SH-SY5Y (cell line): Measurements from ENCODE around the gene NXT2.

Experiments used
- GATA2 ChIP-seq: IDR thresholded peaks from 2 replicates; pipeline ENCODE4 v1.6.1; 2011; ENCODE audit warnings: mild to moderate bottlenecking, low read depth, low read length
- GATA3 ChIP-seq: IDR thresholded peaks from 2 replicates; pipeline ENCODE4 v1.6.1; 2011; ENCODE audit warnings: low read depth, mild to moderate bottlenecking, low read length, moderate library complexity

DNA sequence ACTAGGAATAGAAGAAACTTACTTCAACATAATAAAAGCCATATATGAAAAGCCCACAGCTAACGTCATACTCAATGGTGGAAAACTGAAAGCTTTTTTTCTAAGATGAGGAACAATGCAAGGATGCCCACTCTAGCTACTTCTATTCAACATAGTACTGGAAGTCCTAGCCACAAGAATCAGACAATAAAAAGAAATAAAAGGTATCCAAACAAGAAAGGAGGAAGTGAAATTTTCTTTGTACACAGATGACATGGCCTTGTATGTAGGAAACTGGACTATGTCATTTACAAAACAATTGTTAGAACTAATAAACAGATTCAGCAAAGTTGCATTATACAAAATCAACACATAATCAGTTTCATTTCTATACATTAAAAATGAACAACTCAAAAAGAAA is 25.5 kb upstream of the NXT2 start:
- TF ChIP-seq GATA2: no peak
- TF ChIP-seq GATA3: no peak
